K562 (cell line): ENCODE results near the gene ADAMTS2. TPM values are rescaled to one million over a fixed set of nuclear protein-coding genes. Genes with fewer than 3 reads are reported as not detected.

Experiments used
- ATAC-seq: fragments of 200-7000 bp; cut with Tn5 transposase; 3 replicates; pipeline ENCODE4 v1.9.1; 2020; ENCODE audit warnings: moderate library complexity
- BruUV-seq: library from RNA; stranded (reverse); fragments of 400-500 nt; replicated peaks from 2 replicates; lab custom pipeline; 2021; lab: Mats Ljungman, UMichigan
- CTCF ChIA-PET: fragments of 300-600 bp; formaldehyde crosslinking; extraction: SDS; loops from one replicate; lab custom pipeline; 2021; ENCODE audit warnings: low intra/inter-chr PET ratio; lab: Yijun Ruan, JAX
- POLR2A ChIA-PET: fragments of 300-600, 350-650 bp; sonication (Branson Sonifier 250); formaldehyde crosslinking; extraction: SDS; loops from one replicate; lab custom pipeline; 2021; ENCODE audit warnings: antibody characterized with exemption, inconsistent platforms; lab: Yijun Ruan, JAX
- DNase-seq, 4 experiments: peaks; one replicate each; pipeline versions ENCODE4 v3.0.0 to v3.0.0-alpha.2; 2011 to 2018; ENCODE audit warnings: low spot score in 3 of 4, mixed read lengths in 3 of 4; ENCODE audit errors: extremely low read depth in 1 of 4
- FAIRE-seq: peaks from 2 replicates; lab custom pipeline; 2011; peaks lifted over from hg19 to GRCh38; lab: Jason Lieb, UNC
- H2AFZ ChIP-seq: 2 replicates; pipeline ENCODE4 v1.6.0; 2011; ENCODE audit warnings: low read depth, low read length, control low read depth, inconsistent platforms
- H3K27ac ChIP-seq: fragments of 200-600 bp; 3 replicates; pipeline ENCODE4 v1.8.0; 2011; ENCODE audit warnings: low read depth, mild to moderate bottlenecking, control low read depth, inconsistent platforms, low read length, moderate library complexity, mixed read lengths; ENCODE audit errors: extremely low read depth
- H3K27me3 ChIP-seq, 2 experiments: fragments of 300-600 bp in 1 of 2; 2 replicates in 1 of 2; 3 replicates in 1 of 2; pipeline versions ENCODE4 v1.6.0 to v1.8.0; 2011; ENCODE audit warnings: inconsistent platforms in 2 of 2, low read length in 2 of 2, mild to moderate bottlenecking in 1 of 2, mixed read lengths in 1 of 2, moderate library complexity in 1 of 2; ENCODE audit not compliant: control insufficient read depth in 2 of 2, insufficient read depth in 2 of 2
- H3K36me3 ChIP-seq: fragments of 300-600 bp; 3 replicates; pipeline ENCODE4 v1.8.0; 2011; ENCODE audit warnings: mild to moderate bottlenecking, low read length, inconsistent platforms; ENCODE audit not compliant: control insufficient read depth, insufficient read depth
- H3K4me1 ChIP-seq, 2 experiments: fragments of 200-600 bp in 1 of 2; replicated peaks in 1 of 2; 2 replicates in 1 of 2; 3 replicates in 1 of 2; pipeline versions ENCODE4 v1.5.1 to v1.8.0; 2011; ENCODE audit warnings: inconsistent platforms in 2 of 2, low read length in 2 of 2, mild to moderate bottlenecking in 1 of 2, mixed read lengths in 1 of 2, moderate library complexity in 1 of 2; ENCODE audit not compliant: control insufficient read depth in 2 of 2, insufficient read depth in 2 of 2
- H3K4me2 ChIP-seq: 2 replicates; pipeline ENCODE4 v1.6.1; 2011; ENCODE audit warnings: low read length, control low read depth, inconsistent platforms, mixed read lengths; ENCODE audit not compliant: insufficient read depth
- H3K4me3 ChIP-seq: fragments of 200-600 bp; sonication (generic), shearing (Covaris generic); 2 replicates; pipeline ENCODE4 v1.5.1; 2016; ENCODE audit warnings: control low read depth, inconsistent platforms
- H3K79me2 ChIP-seq: fragments of 200-600 bp; 3 replicates; pipeline ENCODE4 v1.8.0; 2011; ENCODE audit warnings: low read length, inconsistent platforms; ENCODE audit not compliant: control insufficient read depth, insufficient read depth
- H3K9ac ChIP-seq, 2 experiments: 2 replicates each; pipeline versions ENCODE4 v1.6.0 to v1.6.1; 2011; ENCODE audit warnings: low read depth in 2 of 2, low read length in 2 of 2, control low read depth in 1 of 2, inconsistent platforms in 1 of 2, mild to moderate bottlenecking in 1 of 2, mixed read lengths in 1 of 2; ENCODE audit not compliant: insufficient read depth in 1 of 2
- H3K9me1 ChIP-seq: one replicate; pipeline ENCODE4 v1.6.0; 2011; ENCODE audit warnings: inconsistent platforms, mild to moderate bottlenecking, low read length, moderate library complexity; ENCODE audit not compliant: control insufficient read depth, insufficient read depth
- H3K9me3 ChIP-seq: replicated peaks from 2 replicates; pipeline ENCODE4 v1.5.1; 2011; ENCODE audit warnings: low read depth, low read length, inconsistent platforms; ENCODE audit not compliant: control insufficient read depth, insufficient read depth
- H4K20me1 ChIP-seq: replicated peaks from 2 replicates; pipeline ENCODE4 v1.6.1; 2011; ENCODE audit warnings: low read length, inconsistent platforms, mixed read lengths; ENCODE audit not compliant: control insufficient read depth, insufficient read depth
- CBX3 ChIP-seq, 2 experiments: IDR thresholded peaks; 1 replicate in 1 of 2; 2 replicates in 1 of 2; pipeline ENCODE4 v1.6.1; 2012; ENCODE audit warnings: inconsistent platforms in 2 of 2, low read length in 2 of 2, borderline replicate concordance in 1 of 2, control low read depth in 1 of 2
- CCAR2 ChIP-seq: fragments of 200-400 bp; formaldehyde crosslinking; IDR thresholded peaks from 2 replicates; pipeline ENCODE4 v1.6.1; 2017; ENCODE audit warnings: mild to moderate bottlenecking, low read depth, low read length
- CUX1 ChIP-seq: fragments of 200-800 bp; sonication (Bioruptor generic); IDR thresholded peaks from 2 replicates; pipeline ENCODE4 v1.6.1; 2016; ENCODE audit warnings: missing genetic modification characterization, missing compliant biosample characterization
- KLF13 ChIP-seq: fragments of 450-650 bp; IDR thresholded peaks from 2 replicates; pipeline ENCODE4 v1.6.1; 2016; ENCODE audit warnings: missing genetic modification characterization, low read depth, mild to moderate bottlenecking, missing compliant biosample characterization, moderate library complexity, borderline replicate concordance
- NUFIP1 ChIP-seq: fragments of 450-650 bp; IDR thresholded peaks from 2 replicates; pipeline ENCODE4 v1.6.1; 2018; ENCODE audit not compliant: partially characterized antibody
- PATZ1 ChIP-seq: fragments of 250-450 bp; sonication (Bioruptor Pico); IDR thresholded peaks from 2 replicates; pipeline ENCODE4 v1.5.0; 2020; ENCODE audit warnings: mild to moderate bottlenecking, borderline replicate concordance
- SMAD2 ChIP-seq: fragments of 150-350 bp; IDR thresholded peaks from 2 replicates; pipeline ENCODE4 v1.6.1; 2014; ENCODE audit warnings: low read depth, mild to moderate bottlenecking, low read length
- SMARCB1 ChIP-seq: IDR thresholded peaks from 2 replicates; pipeline ENCODE4 v1.6.1; 2011; ENCODE audit warnings: improper control_type of control experiment, low read depth; ENCODE audit not compliant: insufficient read length
- XRCC4 ChIP-seq: IDR thresholded peaks from one replicate; pipeline ENCODE4 v1.6.1; 2011; ENCODE audit not compliant: insufficient read depth, insufficient read length; ENCODE audit errors: extremely low read depth
- ZFP30 ChIP-seq: fragments of 250-450 bp; sonication (Bioruptor Pico); IDR thresholded peaks from 2 replicates; pipeline ENCODE4 v1.8.0; 2022; ENCODE audit warnings: moderate library complexity, mild to moderate bottlenecking, inconsistent platforms, borderline replicate concordance
- whole genome bisulfite sequencing: fragments of 100-300 bp; shearing (Covaris generic); methylation state at CpG from one replicate; pipeline ENCODE4 v1.1.6; 2016; ENCODE audit warnings: low coverage, mixed read lengths; ENCODE audit not compliant: insufficient coverage; ENCODE audit errors: missing lambda C conversion rate; 5-methylcytosine and 5-hydroxymethylcytosine counted together
- in situ Hi-C: fragments of 300-500 bp; cut with MboI; formaldehyde crosslinking; loops from 4 replicates; pipeline ENCODE4 v1.15.0; 2018; ENCODE audit warnings: inconsistent platforms, mixed read lengths
- intact Hi-C: fragments of 100-400 bp; cut with micrococcal nuclease; formaldehyde crosslinking; loops from 2 replicates; pipeline ENCODE4 v1.14.2; 2022
- polyA plus RNA-seq, 8 experiments: library from polyadenylated mRNA; depleted of rRNA in 4 of 8; stranded (reverse) in 5 of 8; unstranded in 3 of 8; fragments of >200 nt; fragmentation: Nextera tagmentation in 2 of 8; fragmentation: Illumina TruSeq in 1 of 8; extraction: Ambion mirVana in 2 of 8; extraction: Trizol in 1 of 8; gene quantifications; 2 replicates each; pipeline versions ENCODE4 v1.2.1 to v1.2.3, GENCODE V29; 2011 to 2014; ENCODE audit warnings: inconsistent platforms in 1 of 8, missing spikeins in 1 of 8
- total RNA-seq, 7 experiments: library from RNA; depleted of rRNA in 6 of 7; stranded (reverse); fragments of >200 nt in 6 of 7; fragmentation: Illumina TruSeq in 2 of 7; extraction: Trizol in 2 of 7; gene quantifications; 2 replicates each; pipeline versions ENCODE4 v1.2.1 to v1.2.3, GENCODE V29; 2011 to 2021; ENCODE audit warnings: low replicate concordance in 1 of 7

The ADAMTS2 gene
- total and polyA plus RNA-seq, 9 of the 15 experiments (the other 6 are each of a cell fraction or from before 2014, with no cell fraction given): not detected

GRCh38 chr5:179154991-179155955 is 190.0 kb downstream of the ADAMTS2 start (continued):
- no peak for TF ChIP-seq ZFP30 (CRISPR knock-in tag)
- TF ChIP-seq NUFIP1: no peak

- no peak overlapping the region; a peak in 1 of 4 replicates for H3K9ac ChIP-seq
- DNase-seq (no peak), FAIRE-seq (no peak), ATAC-seq (no peak)
- POLR2A ChIA-PET: interaction anchor here (0.5 to 1.0 kb wide), 3 partner anchors 8 to 941 kb away, joined by 3 to 4 read pairs (median 4); no protein-coding TSS in a partner anchor
- no peaks in the 10 kb centered on the region for H3K9me1 ChIP-seq
- peaks cover 0 to 15% of the 10 kb centered on the region in 2 experiments; a peak in 2 of 5 replicates for H3K4me1 ChIP-seq
- no peak overlapping the region for H3K4me2 ChIP-seq
- H3K4me3 ChIP-seq: no peak overlapping the region
- WGBS: 1% methylated on average over 17 of the region's 17 CpGs
- no peaks in the 10 kb centered on the region for H3K36me3 ChIP-seq
- CTCF ChIA-PET: no interaction called here
- H3K27me3 ChIP-seq: peaks cover 0 to 68% of the 10 kb centered on the region in 2 experiments; a peak in 4 of 5 replicates
- intact Hi-C loops: no loop called here
- in situ Hi-C loops: no loop called here
- no TSS peak for BruUV-seq
- no peaks in the 10 kb centered on the region for H3K79me2 ChIP-seq
- no peak overlapping the region for H2AFZ ChIP-seq
- H4K20me1 ChIP-seq: no peaks in the 10 kb centered on the region
- H3K27ac ChIP-seq: no peak overlapping the region
- no peaks in the 10 kb centered on the region for H3K9me3 ChIP-seq
- TF ChIP-seq SMAD2 (no peak), CCAR2 (no peak), CUX1 (CRISPR knock-in tag) (no peak), PATZ1 (CRISPR knock-in tag) (no peak), SMARCB1 (no peak), CBX3 (IDR thresholded peaks at IDR 0.05; ENCODE audit: borderline replicate concordance in 1 of 2, low read length in 2 of 2) (no peak), XRCC4 (no peak), KLF13 (tag) (no peak)
Observed at GRCh38 chr5:179154346-179154990, 190.8 kb downstream of the ADAMTS2 start.
